Measurements from ENCODE around the gene ACKR2.

- no peak for TF ChIP-seq CTCF (conservative IDR thresholded peaks at IDR 0.05; ENCODE audit: low read depth in 2 of 2)
- TF ChIP-seq EZH2phosphoT487 (IDR thresholded peaks at IDR 0.05; ENCODE audit: unreplicated experiment), result no peak
- no peak for TF ChIP-seq POLR2AphosphoS5 (IDR thresholded peaks at IDR 0.05; ENCODE audit: low read depth)
- no peak for TF ChIP-seq EZH2 (IDR thresholded peaks at IDR 0.05; ENCODE audit: low read depth, unreplicated experiment)
These were observed 41.0 kb downstream of the ACKR2 start for GRCh38 chr3:42850263-42850662.

All from GM23338 (cell line).